Measurements from ENCODE around the gene ETV6.

ETV6 gene

GRCh38 chr12:11718768-11719253, 69.3 kb downstream of the ETV6 start:
- DNase-seq (ENCODE audit: low read depth, low spot score), result peak; percentile 86
- no peak for TF ChIP-seq CTCF (IDR thresholded peaks at IDR 0.05; ENCODE audit: low read depth, low read length)

GRCh38 chr12:11719678-11720099, 70.2 kb downstream of the ETV6 start:
- peak; percentile 94 for DNase-seq (ENCODE audit: low read depth, low spot score)
- TF ChIP-seq CTCF (IDR thresholded peaks at IDR 0.05; ENCODE audit: low read depth, low read length), result no peak
- H3K4me3 ChIP-seq (ENCODE audit: low read depth, low read length), result no peak overlapping the region
- in situ Hi-C loops (cut with HindIII; ENCODE audit: low sequenced_read_pairs), result no loop called here

More at GRCh38 chr12:11718768-11719253, 69.3 kb downstream of the ETV6 start:
- in situ Hi-C loops (cut with HindIII; ENCODE audit: low sequenced_read_pairs), result no loop called here
- no peak overlapping the region for H3K4me3 ChIP-seq (ENCODE audit: low read depth, low read length)

- TF ChIP-seq CTCF (IDR thresholded peaks at IDR 0.05; ENCODE audit: low read depth, low read length), result no peak
- in situ Hi-C loops (cut with HindIII; ENCODE audit: low sequenced_read_pairs), result no loop called here
- DNase-seq (ENCODE audit: low read depth, low spot score), result no peak
- H3K4me3 ChIP-seq (ENCODE audit: low read depth, low read length), result no peak overlapping the region
Measured at GRCh38 chr12:11722071-11722470, 72.6 kb downstream of the ETV6 start.

GRCh38 chr12:11722578-11723138, 73.2 kb downstream of the ETV6 start:
- in situ Hi-C loops (cut with HindIII; ENCODE audit: low sequenced_read_pairs), result no loop called here
- H3K4me3 ChIP-seq (ENCODE audit: low read depth, low read length), result no peak overlapping the region
- no peak for DNase-seq (ENCODE audit: low read depth, low spot score)
- TF ChIP-seq CTCF (IDR thresholded peaks at IDR 0.05; ENCODE audit: low read depth, low read length), result no peak

GRCh38 chr12:11723993-11724392, 74.5 kb downstream of the ETV6 start:
- no peak for TF ChIP-seq CTCF (IDR thresholded peaks at IDR 0.05; ENCODE audit: low read depth, low read length)
- in situ Hi-C loops (cut with HindIII; ENCODE audit: low sequenced_read_pairs), result no loop called here
- H3K4me3 ChIP-seq (ENCODE audit: low read depth, low read length), result no peak overlapping the region
- peak; percentile 47 for DNase-seq (ENCODE audit: low read depth, low spot score)

- no peak overlapping the region for H3K4me3 ChIP-seq (ENCODE audit: low read depth, low read length)
- peak; percentile 76 for DNase-seq (ENCODE audit: low read depth, low spot score)
- in situ Hi-C loops (cut with HindIII; ENCODE audit: low sequenced_read_pairs), result no loop called here
- no peak for TF ChIP-seq CTCF (IDR thresholded peaks at IDR 0.05; ENCODE audit: low read depth, low read length)
Measured at GRCh38 chr12:11724888-11725311, 75.4 kb downstream of the ETV6 start.
